ENCODE results near the gene CAPN15.

The CAPN15 gene

GRCh38 chr16:603933-604332, 76.4 kb downstream of the CAPN15 start:
- TF ChIP-seq CTCF (IDR thresholded peaks at IDR 0.05; ENCODE audit: extremely low read depth, insufficient read depth, missing control alignments) = no peak
- in situ Hi-C loops (cut with MboI; ENCODE audit: low pct_unique_long_range_greater_than_20kb, low sequenced_read_pairs, unreplicated experiment) = no loop called here
- no peak for DNase-seq (ENCODE audit: low spot score)

Data from GM13977 (cell line).